Endometrial microvascular endothelial cells (primary cell): ENCODE data around the gene CMTM5. TPM values are rescaled to one million over a fixed set of nuclear protein-coding genes. Genes with fewer than 3 reads are reported as not detected.

Experiments used
- in situ Hi-C: cut with HindIII; loops from 2 replicates; pipeline ENCODE4 v1.10.0; 2017; ENCODE audit warnings: low sequenced_read_pairs, low pct_unique_long_range_greater_than_20kb; ENCODE audit errors: inconsistent ontology term
- total RNA-seq: library from RNA; depleted of rRNA; stranded (reverse); fragments of >200 nt; gene quantifications from one replicate; pipeline ENCODE4 v1.2.3, GENCODE V29; 2015; ENCODE audit errors: inconsistent ontology term

Gene CMTM5
- not detected for total RNA-seq

GRCh38 chr14:23376482-23377197, at the start of gene CMTM5:
TSS of gene CMTM5 (plus strand) at chr14:23377046. CDS start at chr14:23377252, 206 bp downstream.
- in situ Hi-C loops: no loop called here

GRCh38 chr14:23327947-23328744, 48.7 kb upstream of the CMTM5 start:
- in situ Hi-C loops: no loop called here

GRCh38 chr14:23335623-23336022, 41.2 kb upstream of the CMTM5 start:
- in situ Hi-C loops: no loop called here

GRCh38 chr14:23339506-23340268, 37.2 kb upstream of the CMTM5 start:
- in situ Hi-C loops: no loop called here

GRCh38 chr14:23344481-23344880, 32.4 kb upstream of the CMTM5 start:
- in situ Hi-C loops: no loop called here

GRCh38 chr14:23345987-23346692, 30.7 kb upstream of the CMTM5 start:
- in situ Hi-C loops: no loop called here

GRCh38 chr14:23346693-23347405, 30.0 kb upstream of the CMTM5 start:
- in situ Hi-C loops: no loop called here

GRCh38 chr14:23347406-23348296, 29.2 kb upstream of the CMTM5 start:
- in situ Hi-C loops: no loop called here

GRCh38 chr14:23348297-23348655, 28.6 kb upstream of the CMTM5 start:
- in situ Hi-C loops: no loop called here

GRCh38 chr14:23349156-23349845, 27.5 kb upstream of the CMTM5 start:
- in situ Hi-C loops: no loop called here

GRCh38 chr14:23351681-23352505, 25.0 kb upstream of the CMTM5 start:
- in situ Hi-C loops: no loop called here

GRCh38 chr14:23352506-23353432, 24.1 kb upstream of the CMTM5 start, which contains the start of gene SLC22A17:
TSS of gene SLC22A17 (minus strand) at chr14:23352887.
- in situ Hi-C loops: no loop called here

- in situ Hi-C loops: no loop called here
These were observed 23.4 kb upstream of the CMTM5 start for GRCh38 chr14:23353433-23353780.

- in situ Hi-C loops: no loop called here
These were observed 21.9 kb upstream of the CMTM5 start for GRCh38 chr14:23354990-23355389.

- in situ Hi-C loops: no loop called here
These were observed 20.9 kb upstream of the CMTM5 start for GRCh38 chr14:23355871-23356435.
